ENCODE measurements around the gene IL22RA1.

The IL22RA1 gene

GRCh38 chr1:24173638-24174575 lies 31.0 kb upstream of the IL22RA1 start:
- no peak overlapping the region for H3K27ac ChIP-seq
- no peaks in the 10 kb centered on the region for H3K36me3 ChIP-seq (ENCODE audit: insufficient read depth, low read length)
- H3K9ac ChIP-seq (ENCODE audit: insufficient read length) = no peak overlapping the region
- TF ChIP-seq POLR2AphosphoS5 (IDR thresholded peaks at IDR 0.05; ENCODE audit: borderline replicate concordance, low read depth, low read length) (no peak), EZH2 (IDR thresholded peaks at IDR 0.05) (no peak), FOXP2 (optimal IDR thresholded peaks at IDR 0.05; ENCODE audit: control extremely low read depth, extremely low read length, insufficient read depth) (no peak)
- no peak overlapping the region for H3K4me3 ChIP-seq
- no peaks in the 10 kb centered on the region for H3K9me3 ChIP-seq (ENCODE audit: low read depth, low read length)
- DNase-seq (ENCODE audit: low read depth, low spot score) = no peak

DNA sequence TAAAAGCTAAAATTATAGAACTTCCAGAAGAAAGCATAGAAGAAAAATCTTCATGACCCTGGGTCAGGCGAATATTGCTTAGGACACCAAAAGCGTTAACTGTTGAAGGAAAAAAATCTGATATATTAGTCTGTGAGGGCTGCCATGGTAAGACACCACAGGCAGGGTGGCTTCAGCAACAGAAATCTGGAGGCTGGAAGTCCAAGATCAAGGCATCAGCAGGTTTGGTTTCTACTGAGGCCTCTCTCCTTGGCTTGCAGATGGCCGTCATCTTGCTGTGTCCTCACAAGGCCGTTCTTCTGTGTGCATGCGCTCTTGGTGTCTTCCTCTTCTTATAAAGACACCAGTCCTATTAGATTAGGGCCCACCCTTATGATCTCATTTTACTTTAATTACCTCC lies 29.7 kb upstream of the IL22RA1 start:
- H3K36me3 ChIP-seq (ENCODE audit: insufficient read depth, low read length) = no peaks in the 10 kb centered on the region
- no peak for DNase-seq (ENCODE audit: low read depth, low spot score)
- no peak overlapping the region for H3K27ac ChIP-seq
- no peaks in the 10 kb centered on the region for H3K9me3 ChIP-seq (ENCODE audit: low read depth, low read length)
- no peak overlapping the region for H3K4me3 ChIP-seq
- TF ChIP-seq POLR2AphosphoS5 (IDR thresholded peaks at IDR 0.05; ENCODE audit: borderline replicate concordance, low read depth, low read length) (no peak), EZH2 (IDR thresholded peaks at IDR 0.05) (no peak), FOXP2 (optimal IDR thresholded peaks at IDR 0.05; ENCODE audit: control extremely low read depth, extremely low read length, insufficient read depth) (no peak)
- H3K9ac ChIP-seq (ENCODE audit: insufficient read length) = no peak overlapping the region

- TF ChIP-seq EZH2 (IDR thresholded peaks at IDR 0.05) (no peak), POLR2AphosphoS5 (IDR thresholded peaks at IDR 0.05; ENCODE audit: borderline replicate concordance, low read depth, low read length) (no peak), FOXP2 (optimal IDR thresholded peaks at IDR 0.05; ENCODE audit: control extremely low read depth, extremely low read length, insufficient read depth) (no peak)
- no peak overlapping the region for H3K27ac ChIP-seq
- H3K4me3 ChIP-seq = no peak overlapping the region
- no peak overlapping the region for H3K9ac ChIP-seq (ENCODE audit: insufficient read length)
- H3K36me3 ChIP-seq (ENCODE audit: insufficient read depth, low read length) = no peaks in the 10 kb centered on the region
- H3K9me3 ChIP-seq (ENCODE audit: low read depth, low read length) = no peaks in the 10 kb centered on the region
- DNase-seq (ENCODE audit: low read depth, low spot score) = no peak
These were observed 26.3 kb upstream of the IL22RA1 start for GRCh38 chr1:24169286-24169685.

DNA sequence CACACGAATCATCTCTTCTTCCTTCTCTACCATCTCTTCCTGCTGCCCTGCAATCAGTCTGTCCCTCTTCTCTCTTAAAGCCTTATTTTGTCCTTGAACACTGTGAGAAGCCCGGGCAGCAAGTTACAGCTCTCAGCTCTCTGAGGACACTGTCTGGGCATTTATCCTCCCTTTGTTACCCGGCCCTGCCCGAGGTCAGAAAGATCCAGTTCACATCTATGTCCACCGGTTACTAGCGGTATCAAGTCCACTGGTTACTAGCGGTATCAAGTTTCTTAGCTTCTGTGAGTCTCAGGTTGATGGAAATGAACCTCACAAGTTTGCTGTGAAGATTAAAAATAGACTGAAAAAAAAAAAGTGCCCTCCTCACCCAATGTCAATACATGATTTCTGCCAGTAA lies 25.3 kb upstream of the IL22RA1 start:
- Histone ChIP-seq H3K9ac (ENCODE audit: insufficient read length) (no peak overlapping the region), H3K9me3 (ENCODE audit: low read depth, low read length) (no peaks in the 10 kb centered on the region), H3K4me3 (no peak overlapping the region), H3K36me3 (ENCODE audit: insufficient read depth, low read length) (no peaks in the 10 kb centered on the region), H3K27ac (no peak overlapping the region)
- TF ChIP-seq FOXP2 (optimal IDR thresholded peaks at IDR 0.05; ENCODE audit: control extremely low read depth, extremely low read length, insufficient read depth) = no peak
- TF ChIP-seq EZH2 (IDR thresholded peaks at IDR 0.05) = no peak
- TF ChIP-seq POLR2AphosphoS5 (IDR thresholded peaks at IDR 0.05; ENCODE audit: borderline replicate concordance, low read depth, low read length) = no peak
- no peak for DNase-seq (ENCODE audit: low read depth, low spot score)

DNA sequence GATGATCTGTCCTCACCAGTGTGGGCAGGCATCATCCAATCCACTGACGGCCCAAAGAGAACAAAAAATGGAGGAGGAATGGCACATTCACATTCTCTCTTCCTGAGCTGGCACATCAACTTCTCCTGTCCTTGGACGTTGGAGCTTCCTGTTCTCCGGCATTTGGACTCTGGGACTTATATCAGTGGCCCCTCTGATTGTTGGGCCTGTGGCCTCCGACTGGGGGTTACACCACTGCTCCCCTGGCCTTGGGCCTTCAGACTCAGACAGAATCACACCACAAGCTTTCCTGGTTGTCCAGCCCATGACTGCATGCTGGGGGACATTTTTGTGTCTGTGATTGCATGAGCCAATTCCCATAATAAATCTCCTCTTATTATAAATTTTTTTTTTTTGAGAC lies 24.1 kb upstream of the IL22RA1 start:
- TF ChIP-seq FOXP2 (optimal IDR thresholded peaks at IDR 0.05; ENCODE audit: control extremely low read depth, extremely low read length, insufficient read depth) (no peak), EZH2 (IDR thresholded peaks at IDR 0.05) (no peak), POLR2AphosphoS5 (IDR thresholded peaks at IDR 0.05; ENCODE audit: borderline replicate concordance, low read depth, low read length) (no peak)
- Histone ChIP-seq H3K9me3 (ENCODE audit: low read depth, low read length) (no peaks in the 10 kb centered on the region), H3K27ac (no peak overlapping the region), H3K4me3 (no peak overlapping the region), H3K36me3 (ENCODE audit: insufficient read depth, low read length) (no peaks in the 10 kb centered on the region), H3K9ac (ENCODE audit: insufficient read length) (no peak overlapping the region)
- DNase-seq (ENCODE audit: low read depth, low spot score) = no peak

GRCh38 chr1:24165500-24165899 lies 22.6 kb upstream of the IL22RA1 start:
- TF ChIP-seq EZH2 (IDR thresholded peaks at IDR 0.05) (no peak), FOXP2 (optimal IDR thresholded peaks at IDR 0.05; ENCODE audit: control extremely low read depth, extremely low read length, insufficient read depth) (no peak), POLR2AphosphoS5 (IDR thresholded peaks at IDR 0.05; ENCODE audit: borderline replicate concordance, low read depth, low read length) (no peak)
- Histone ChIP-seq H3K4me3 (no peak overlapping the region), H3K9ac (ENCODE audit: insufficient read length) (no peak overlapping the region), H3K9me3 (ENCODE audit: low read depth, low read length) (no peaks in the 10 kb centered on the region), H3K27ac (no peak overlapping the region), H3K36me3 (ENCODE audit: insufficient read depth, low read length) (no peaks in the 10 kb centered on the region)
- no peak for DNase-seq (ENCODE audit: low read depth, low spot score)

DNA sequence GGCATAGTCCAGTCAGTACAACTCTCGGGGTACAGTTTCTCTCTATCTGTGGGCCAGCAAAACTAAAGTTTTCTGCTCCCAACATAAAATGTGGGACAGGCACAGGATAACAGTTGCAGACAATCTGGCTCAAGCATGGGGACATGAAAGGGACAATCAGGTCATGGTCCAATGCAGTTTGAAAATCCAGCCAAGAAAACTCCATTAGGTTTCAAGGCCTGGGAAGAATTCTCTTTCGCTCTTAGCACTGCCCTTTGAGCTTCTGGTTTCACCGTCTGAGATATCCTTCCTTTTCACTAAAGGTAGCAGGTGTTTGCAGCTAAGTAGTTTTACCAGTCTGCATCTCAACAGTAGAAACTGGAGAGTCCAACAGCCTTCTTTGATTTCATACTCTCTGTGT lies 21.1 kb upstream of the IL22RA1 start:
- TF ChIP-seq EZH2 (IDR thresholded peaks at IDR 0.05) = no peak
- TF ChIP-seq FOXP2 (optimal IDR thresholded peaks at IDR 0.05; ENCODE audit: control extremely low read depth, extremely low read length, insufficient read depth) = no peak
- TF ChIP-seq POLR2AphosphoS5 (IDR thresholded peaks at IDR 0.05; ENCODE audit: borderline replicate concordance, low read depth, low read length) = no peak
- Histone ChIP-seq H3K27ac (no peak overlapping the region), H3K9me3 (ENCODE audit: low read depth, low read length) (no peaks in the 10 kb centered on the region), H3K9ac (ENCODE audit: insufficient read length) (no peak overlapping the region), H3K36me3 (ENCODE audit: insufficient read depth, low read length) (no peaks in the 10 kb centered on the region), H3K4me3 (no peak overlapping the region)
- DNase-seq (ENCODE audit: low read depth, low spot score) = no peak

GRCh38 chr1:24162201-24162600 lies 19.3 kb upstream of the IL22RA1 start:
- Histone ChIP-seq H3K9me3 (ENCODE audit: low read depth, low read length) (no peaks in the 10 kb centered on the region), H3K27ac (no peak overlapping the region), H3K36me3 (ENCODE audit: insufficient read depth, low read length) (no peaks in the 10 kb centered on the region), H3K9ac (ENCODE audit: insufficient read length) (no peak overlapping the region), H3K4me3 (no peak overlapping the region)
- TF ChIP-seq FOXP2 (optimal IDR thresholded peaks at IDR 0.05; ENCODE audit: control extremely low read depth, extremely low read length, insufficient read depth) (no peak), EZH2 (IDR thresholded peaks at IDR 0.05) (no peak), POLR2AphosphoS5 (IDR thresholded peaks at IDR 0.05; ENCODE audit: borderline replicate concordance, low read depth, low read length) (no peak)
- DNase-seq (ENCODE audit: low read depth, low spot score) = no peak

Measured in SK-N-MC (cell line).